ENCODE data around the gene ZCCHC17. TPM values are rescaled to one million over a fixed set of nuclear protein-coding genes. Genes with fewer than 3 reads are reported as not detected.

ZCCHC17 gene
- total RNA-seq, 1 donor from 2014 or later, result 39.2 TPM

GRCh38 chr1:31306278-31306677, 9.4 kb downstream of the ZCCHC17 start:
- TF ChIP-seq CTCF (conservative IDR thresholded peaks at IDR 0.05; ENCODE audit: low read depth, low read length), result no peak
- H3K4me3 ChIP-seq (ENCODE audit: low read depth, low read length), result no peak overlapping the region
- peak; percentile 27 for DNase-seq (ENCODE audit: low read depth)

- TF ChIP-seq CTCF (conservative IDR thresholded peaks at IDR 0.05; ENCODE audit: low read depth, low read length), result no peak
- no peak overlapping the region for H3K4me3 ChIP-seq (ENCODE audit: low read depth, low read length)
- DNase-seq (ENCODE audit: low read depth), result no peak
Measured at GRCh38 chr1:31308036-31308435, 11.2 kb downstream of the ZCCHC17 start.

GRCh38 chr1:31310198-31310597, 13.4 kb downstream of the ZCCHC17 start:
- TF ChIP-seq CTCF (conservative IDR thresholded peaks at IDR 0.05; ENCODE audit: low read depth, low read length), result no peak
- H3K4me3 ChIP-seq (ENCODE audit: low read depth, low read length), result no peak overlapping the region
- DNase-seq (ENCODE audit: low read depth), result no peak

GRCh38 chr1:31315902-31316301, 19.1 kb downstream of the ZCCHC17 start:
- TF ChIP-seq CTCF (conservative IDR thresholded peaks at IDR 0.05; ENCODE audit: low read depth, low read length), result no peak
- DNase-seq (ENCODE audit: low read depth), result no peak
- no peak overlapping the region for H3K4me3 ChIP-seq (ENCODE audit: low read depth, low read length)

- no peak for TF ChIP-seq CTCF (conservative IDR thresholded peaks at IDR 0.05; ENCODE audit: low read depth, low read length)
- no peak for DNase-seq (ENCODE audit: low read depth)
- H3K4me3 ChIP-seq (ENCODE audit: low read depth, low read length), result no peak overlapping the region
Measured at GRCh38 chr1:31318146-31318545, 21.3 kb downstream of the ZCCHC17 start.

GRCh38 chr1:31324093-31324492, 27.3 kb downstream of the ZCCHC17 start:
- TF ChIP-seq CTCF (conservative IDR thresholded peaks at IDR 0.05; ENCODE audit: low read depth, low read length), result no peak
- H3K4me3 ChIP-seq (ENCODE audit: low read depth, low read length), result no peak overlapping the region
- DNase-seq (ENCODE audit: low read depth), result no peak

- no peak for DNase-seq (ENCODE audit: low read depth)
- TF ChIP-seq CTCF (conservative IDR thresholded peaks at IDR 0.05; ENCODE audit: low read depth, low read length), result no peak
- no peak overlapping the region for H3K4me3 ChIP-seq (ENCODE audit: low read depth, low read length)
Measured at GRCh38 chr1:31324992-31325391, 28.2 kb downstream of the ZCCHC17 start.
